ENCODE measurements around the gene E2F7. TPM values are rescaled to one million over a fixed set of nuclear protein-coding genes. Genes with fewer than 3 reads are reported as not detected.

Gene E2F7
- total and polyA plus RNA-seq, 2 of the 8 experiments (the other 6 are each of a cell fraction or from before 2014, with no cell fraction given) = 8.8 to 18.5 TPM

DNA sequence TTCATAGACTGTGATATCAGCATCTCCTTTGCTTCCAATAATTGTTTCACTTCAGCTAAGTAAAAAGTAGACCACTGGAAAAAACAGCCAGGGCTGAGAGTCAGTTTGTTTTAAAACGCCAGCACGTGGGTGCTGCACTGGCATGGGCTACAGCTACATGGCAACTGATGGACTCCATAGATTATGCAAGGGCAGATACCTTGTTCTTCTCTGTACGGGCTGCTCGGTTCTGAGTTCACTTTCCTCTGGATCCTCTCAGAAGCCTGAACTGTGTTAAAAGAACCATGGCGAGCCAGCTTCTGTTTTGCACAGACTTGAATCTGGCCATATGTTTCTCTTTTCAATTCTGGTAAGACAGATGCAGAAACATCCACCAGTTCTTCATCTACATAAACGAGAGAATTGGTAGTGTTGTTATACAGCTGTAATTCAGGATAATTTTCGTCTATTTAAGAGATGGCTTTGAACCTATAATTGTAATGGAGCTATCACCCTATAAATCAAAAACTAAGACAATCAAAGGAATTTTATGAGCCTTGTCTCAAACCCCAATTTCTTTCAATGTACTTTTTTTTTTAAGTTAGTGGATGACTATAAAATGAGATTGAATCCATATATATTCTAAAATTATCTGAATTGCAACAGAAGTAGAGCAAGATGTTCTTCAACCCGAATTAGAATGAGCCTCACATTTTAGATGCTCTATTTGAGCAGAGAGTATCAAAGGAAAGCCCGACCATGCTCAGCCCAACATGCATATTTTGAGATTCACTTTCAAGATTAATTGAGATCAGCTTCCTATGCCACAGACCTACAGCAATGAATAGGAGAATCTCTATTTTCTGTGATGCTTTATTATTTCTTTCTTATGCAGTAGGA lies 31.5 kb downstream of the E2F7 start (continued):
- TF ChIP-seq, protein P1, sequence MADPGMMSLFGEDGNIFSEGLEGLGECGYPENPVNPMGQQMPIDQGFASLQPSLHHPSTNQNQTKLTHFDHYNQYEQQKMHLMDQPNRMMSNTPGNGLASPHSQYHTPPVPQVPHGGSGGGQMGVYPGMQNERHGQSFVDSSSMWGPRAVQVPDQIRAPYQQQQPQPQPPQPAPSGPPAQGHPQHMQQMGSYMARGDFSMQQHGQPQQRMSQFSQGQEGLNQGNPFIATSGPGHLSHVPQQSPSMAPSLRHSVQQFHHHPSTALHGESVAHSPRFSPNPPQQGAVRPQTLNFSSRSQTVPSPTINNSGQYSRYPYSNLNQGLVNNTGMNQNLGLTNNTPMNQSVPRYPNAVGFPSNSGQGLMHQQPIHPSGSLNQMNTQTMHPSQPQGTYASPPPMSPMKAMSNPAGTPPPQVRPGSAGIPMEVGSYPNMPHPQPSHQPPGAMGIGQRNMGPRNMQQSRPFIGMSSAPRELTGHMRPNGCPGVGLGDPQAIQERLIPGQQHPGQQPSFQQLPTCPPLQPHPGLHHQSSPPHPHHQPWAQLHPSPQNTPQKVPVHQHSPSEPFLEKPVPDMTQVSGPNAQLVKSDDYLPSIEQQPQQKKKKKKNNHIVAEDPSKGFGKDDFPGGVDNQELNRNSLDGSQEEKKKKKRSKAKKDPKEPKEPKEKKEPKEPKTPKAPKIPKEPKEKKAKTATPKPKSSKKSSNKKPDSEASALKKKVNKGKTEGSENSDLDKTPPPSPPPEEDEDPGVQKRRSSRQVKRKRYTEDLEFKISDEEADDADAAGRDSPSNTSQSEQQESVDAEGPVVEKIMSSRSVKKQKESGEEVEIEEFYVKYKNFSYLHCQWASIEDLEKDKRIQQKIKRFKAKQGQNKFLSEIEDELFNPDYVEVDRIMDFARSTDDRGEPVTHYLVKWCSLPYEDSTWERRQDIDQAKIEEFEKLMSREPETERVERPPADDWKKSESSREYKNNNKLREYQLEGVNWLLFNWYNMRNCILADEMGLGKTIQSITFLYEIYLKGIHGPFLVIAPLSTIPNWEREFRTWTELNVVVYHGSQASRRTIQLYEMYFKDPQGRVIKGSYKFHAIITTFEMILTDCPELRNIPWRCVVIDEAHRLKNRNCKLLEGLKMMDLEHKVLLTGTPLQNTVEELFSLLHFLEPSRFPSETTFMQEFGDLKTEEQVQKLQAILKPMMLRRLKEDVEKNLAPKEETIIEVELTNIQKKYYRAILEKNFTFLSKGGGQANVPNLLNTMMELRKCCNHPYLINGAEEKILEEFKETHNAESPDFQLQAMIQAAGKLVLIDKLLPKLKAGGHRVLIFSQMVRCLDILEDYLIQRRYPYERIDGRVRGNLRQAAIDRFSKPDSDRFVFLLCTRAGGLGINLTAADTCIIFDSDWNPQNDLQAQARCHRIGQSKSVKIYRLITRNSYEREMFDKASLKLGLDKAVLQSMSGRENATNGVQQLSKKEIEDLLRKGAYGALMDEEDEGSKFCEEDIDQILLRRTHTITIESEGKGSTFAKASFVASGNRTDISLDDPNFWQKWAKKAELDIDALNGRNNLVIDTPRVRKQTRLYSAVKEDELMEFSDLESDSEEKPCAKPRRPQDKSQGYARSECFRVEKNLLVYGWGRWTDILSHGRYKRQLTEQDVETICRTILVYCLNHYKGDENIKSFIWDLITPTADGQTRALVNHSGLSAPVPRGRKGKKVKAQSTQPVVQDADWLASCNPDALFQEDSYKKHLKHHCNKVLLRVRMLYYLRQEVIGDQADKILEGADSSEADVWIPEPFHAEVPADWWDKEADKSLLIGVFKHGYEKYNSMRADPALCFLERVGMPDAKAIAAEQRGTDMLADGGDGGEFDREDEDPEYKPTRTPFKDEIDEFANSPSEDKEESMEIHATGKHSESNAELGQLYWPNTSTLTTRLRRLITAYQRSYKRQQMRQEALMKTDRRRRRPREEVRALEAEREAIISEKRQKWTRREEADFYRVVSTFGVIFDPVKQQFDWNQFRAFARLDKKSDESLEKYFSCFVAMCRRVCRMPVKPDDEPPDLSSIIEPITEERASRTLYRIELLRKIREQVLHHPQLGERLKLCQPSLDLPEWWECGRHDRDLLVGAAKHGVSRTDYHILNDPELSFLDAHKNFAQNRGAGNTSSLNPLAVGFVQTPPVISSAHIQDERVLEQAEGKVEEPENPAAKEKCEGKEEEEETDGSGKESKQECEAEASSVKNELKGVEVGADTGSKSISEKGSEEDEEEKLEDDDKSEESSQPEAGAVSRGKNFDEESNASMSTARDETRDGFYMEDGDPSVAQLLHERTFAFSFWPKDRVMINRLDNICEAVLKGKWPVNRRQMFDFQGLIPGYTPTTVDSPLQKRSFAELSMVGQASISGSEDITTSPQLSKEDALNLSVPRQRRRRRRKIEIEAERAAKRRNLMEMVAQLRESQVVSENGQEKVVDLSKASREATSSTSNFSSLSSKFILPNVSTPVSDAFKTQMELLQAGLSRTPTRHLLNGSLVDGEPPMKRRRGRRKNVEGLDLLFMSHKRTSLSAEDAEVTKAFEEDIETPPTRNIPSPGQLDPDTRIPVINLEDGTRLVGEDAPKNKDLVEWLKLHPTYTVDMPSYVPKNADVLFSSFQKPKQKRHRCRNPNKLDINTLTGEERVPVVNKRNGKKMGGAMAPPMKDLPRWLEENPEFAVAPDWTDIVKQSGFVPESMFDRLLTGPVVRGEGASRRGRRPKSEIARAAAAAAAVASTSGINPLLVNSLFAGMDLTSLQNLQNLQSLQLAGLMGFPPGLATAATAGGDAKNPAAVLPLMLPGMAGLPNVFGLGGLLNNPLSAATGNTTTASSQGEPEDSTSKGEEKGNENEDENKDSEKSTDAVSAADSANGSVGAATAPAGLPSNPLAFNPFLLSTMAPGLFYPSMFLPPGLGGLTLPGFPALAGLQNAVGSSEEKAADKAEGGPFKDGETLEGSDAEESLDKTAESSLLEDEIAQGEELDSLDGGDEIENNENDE (IDR thresholded peaks at IDR 0.05; ENCODE audit: insufficient replicate concordance, low read length) = no peak
- TF ChIP-seq NANOG (IDR thresholded peaks at IDR 0.05; ENCODE audit: insufficient read depth, low read depth, low read length, poor library complexity, severe bottlenecking) (no peak), HDAC2 (IDR thresholded peaks at IDR 0.05; ENCODE audit: borderline replicate concordance in 1 of 2, low read depth in 2 of 2, low read length in 2 of 2) (no peak), SP2 (IDR thresholded peaks at IDR 0.05; ENCODE audit: low read length) (no peak), CHD1 (IDR thresholded peaks at IDR 0.05; ENCODE audit: low read depth, low read length) (no peak), GABPA (IDR thresholded peaks at IDR 0.05; ENCODE audit: borderline replicate concordance, insufficient read depth, low read length) (no peak), RBBP5 (IDR thresholded peaks at IDR 0.05; ENCODE audit: borderline replicate concordance, low read depth, low read length) (no peak)
- TF ChIP-seq, protein P2, sequence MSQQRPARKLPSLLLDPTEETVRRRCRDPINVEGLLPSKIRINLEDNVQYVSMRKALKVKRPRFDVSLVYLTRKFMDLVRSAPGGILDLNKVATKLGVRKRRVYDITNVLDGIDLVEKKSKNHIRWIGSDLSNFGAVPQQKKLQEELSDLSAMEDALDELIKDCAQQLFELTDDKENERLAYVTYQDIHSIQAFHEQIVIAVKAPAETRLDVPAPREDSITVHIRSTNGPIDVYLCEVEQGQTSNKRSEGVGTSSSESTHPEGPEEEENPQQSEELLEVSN (IDR thresholded peaks at IDR 0.05) = no peak

All from H1 (cell line).